Measurements from ENCODE around the gene CNTLN.

- no peak for TF ChIP-seq POLR2AphosphoS5 (IDR thresholded peaks at IDR 0.05)
- TF ChIP-seq POLR2A (IDR thresholded peaks at IDR 0.05) = no peak
- no peak for TF ChIP-seq CTCF (IDR thresholded peaks at IDR 0.05)
These were observed 335.4 kb downstream of the CNTLN start for GRCh38 chr9:17470036-17470813.
